Stimulated activated CD4-positive, alpha-beta T cell treated with anti-CD3 and anti-CD28 coated beads, Interleukin-15, amount 100 ng/mL, for 48 hours (primary cell): ENCODE results near the gene COA6.
A peak's percentile ranks its signal among the peaks of the same experiment; 100 is the strongest.

Experiments
- DNase-seq, 2 donors: peaks; one replicate each; pipeline ENCODE4 v3.0.0-alpha.2; 2020; ENCODE audit warnings: low read depth in 2 of 2

The COA6 gene

GRCh38 chr1:234373064-234373958 is at the start of gene COA6:
COA6 (plus strand) TSS chr1:234373456; CDS start chr1:234373467, 11 bp downstream.
- peak; percentile 83 to 86 for DNase-seq

- no peak for DNase-seq
Observed at GRCh38 chr1:234324821-234325220, 48.4 kb upstream of the COA6 start.

- no peak for DNase-seq
Observed at GRCh38 chr1:234325878-234326496, 47.3 kb upstream of the COA6 start.

DNA sequence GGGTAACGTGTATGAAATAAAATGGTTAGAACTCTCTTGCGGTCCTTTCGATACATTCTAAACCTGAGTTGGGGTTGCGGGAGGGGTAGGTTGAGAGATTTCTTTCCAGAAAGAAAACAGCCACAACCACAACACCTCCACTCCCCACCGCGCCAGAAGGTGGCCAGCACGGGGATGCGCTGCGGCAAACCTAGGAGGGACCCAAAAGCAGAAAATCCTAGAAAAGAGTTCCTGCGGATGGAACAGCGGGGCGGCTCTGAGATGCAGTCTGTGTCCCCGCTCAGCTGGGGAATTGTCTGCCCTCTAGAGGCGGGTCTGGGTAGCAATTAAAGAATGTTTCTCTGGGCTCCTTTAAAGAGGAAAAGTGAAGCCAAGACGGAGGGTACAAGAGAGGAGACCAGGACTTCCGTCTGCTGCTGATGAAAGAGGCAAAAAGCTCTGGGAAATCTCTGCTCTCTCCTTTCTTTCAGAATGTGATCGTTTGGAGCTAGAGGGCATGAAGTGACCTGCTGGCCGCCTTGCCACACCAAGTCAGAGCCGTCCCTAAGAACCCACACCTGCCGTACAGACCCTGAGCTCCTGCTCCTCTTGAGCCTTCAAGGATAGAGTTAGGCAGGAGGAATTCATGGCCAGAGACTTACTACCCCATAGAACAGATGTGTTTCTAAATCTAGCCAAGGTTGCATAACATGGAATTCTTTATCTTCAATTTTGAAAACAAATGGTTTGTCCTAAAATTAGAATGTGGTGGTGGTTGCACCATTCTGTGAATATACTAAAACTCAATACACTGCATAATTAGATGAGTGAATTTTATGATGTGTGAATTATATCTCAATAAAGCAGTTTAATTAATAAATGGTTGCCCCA is 46.5 kb upstream of the COA6 start:
- peak; percentile 23 to 52 for DNase-seq

GRCh38 chr1:234327577-234328164 is 45.6 kb upstream of the COA6 start:
- no peak for DNase-seq

DNA sequence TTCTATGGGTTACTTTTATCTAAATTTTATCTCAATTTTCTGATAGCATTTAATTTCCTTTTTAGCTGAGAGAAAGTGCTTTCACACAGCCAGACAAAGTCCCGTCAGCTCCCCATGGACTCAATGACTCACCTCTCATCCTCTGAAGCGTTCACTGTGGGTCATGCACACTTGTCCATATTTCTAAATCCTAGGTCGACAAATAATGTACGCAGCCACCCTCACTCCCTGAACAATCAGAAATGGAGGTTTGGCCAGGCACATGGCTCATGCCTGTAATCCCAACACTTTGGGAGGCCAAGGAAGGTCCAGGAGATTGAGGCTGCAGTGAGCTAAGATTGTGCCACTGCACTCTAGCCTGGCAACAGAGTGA is 42.4 kb upstream of the COA6 start:
- no peak for DNase-seq

DNA sequence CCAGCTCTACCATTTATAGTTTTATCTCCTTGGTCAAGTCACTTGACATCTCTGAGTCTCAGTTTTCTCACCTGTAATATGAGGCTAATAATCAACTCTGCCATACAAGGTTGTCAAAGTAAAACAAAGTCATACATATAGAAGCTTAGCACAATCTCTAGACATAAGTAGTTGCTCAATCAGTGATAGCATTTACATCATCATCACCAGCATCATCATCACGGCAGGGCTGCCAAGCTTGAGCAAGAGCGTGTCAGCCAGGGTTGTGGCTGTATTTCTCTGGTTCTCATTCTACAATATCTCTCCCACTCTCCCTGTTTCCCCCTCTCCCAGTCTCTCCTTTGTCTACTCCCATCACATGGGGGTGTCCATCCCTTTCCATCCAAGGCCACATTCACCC is 41.7 kb upstream of the COA6 start:
- DNase-seq = no peak

DNA sequence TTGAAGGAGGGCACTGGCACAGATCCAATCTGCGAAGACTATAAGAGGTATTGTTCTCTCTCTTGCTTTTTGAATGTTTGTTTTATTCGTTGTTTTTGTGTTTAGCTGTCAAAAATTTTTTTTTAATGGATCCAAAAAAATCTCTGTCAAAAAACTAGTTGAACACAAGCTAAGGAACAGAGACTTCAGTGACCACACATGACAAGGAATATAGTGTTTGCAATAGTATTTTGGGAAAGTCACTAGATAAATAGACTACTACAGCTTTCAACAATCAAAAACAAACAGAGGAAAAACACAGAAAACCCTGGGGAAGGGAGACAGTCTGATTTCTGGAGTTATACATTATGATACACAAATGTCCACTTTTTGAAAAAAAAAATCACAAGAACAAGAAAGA is 36.9 kb upstream of the COA6 start:
- DNase-seq = no peak

- DNase-seq = no peak
Observed at GRCh38 chr1:234337233-234337632, 36.0 kb upstream of the COA6 start.

- no peak for DNase-seq
Observed at GRCh38 chr1:234340528-234340927, 32.7 kb upstream of the COA6 start.

DNA sequence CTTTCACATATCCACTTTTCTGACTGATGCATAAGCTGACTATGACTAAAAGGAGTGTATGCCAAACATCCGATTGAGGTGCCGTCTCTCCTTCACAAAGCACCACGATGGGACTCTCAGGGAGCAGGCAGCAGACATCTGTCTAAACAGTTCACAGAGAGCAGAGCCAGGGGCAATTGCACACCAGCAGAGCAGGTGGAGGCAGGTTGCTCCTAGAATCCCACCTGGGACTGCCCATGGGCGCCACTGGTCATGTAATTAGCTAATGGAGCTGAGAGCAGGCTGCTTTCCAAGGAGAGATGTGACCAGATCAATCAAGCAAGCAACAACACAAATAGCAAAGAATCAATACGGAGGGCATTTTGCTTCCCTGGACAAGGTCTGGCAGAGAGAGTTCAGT is 30.5 kb upstream of the COA6 start:
- no peak for DNase-seq

DNA sequence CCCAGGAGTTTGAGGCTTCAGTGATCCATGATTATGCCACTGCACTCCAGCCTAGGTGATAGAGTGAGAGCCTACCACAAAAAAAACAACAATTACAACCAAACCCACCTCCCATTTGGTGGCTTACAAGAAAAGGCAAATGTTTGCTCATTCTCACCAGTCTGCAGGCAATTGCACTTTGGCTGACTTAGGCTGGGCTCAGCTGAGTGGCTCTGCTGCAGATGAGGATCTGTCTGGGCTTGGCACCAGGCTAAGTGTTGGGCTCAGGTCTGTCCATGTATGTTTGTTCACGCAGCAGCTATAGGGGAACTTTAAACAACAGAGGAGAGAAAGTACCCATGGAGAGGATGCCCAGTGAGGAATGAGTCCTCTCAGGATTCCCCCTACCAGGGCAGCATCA is 28.0 kb upstream of the COA6 start:
- DNase-seq = no peak

GRCh38 chr1:234348964-234349363 is 24.3 kb upstream of the COA6 start:
- no peak for DNase-seq

- DNase-seq = no peak
Observed at GRCh38 chr1:234355782-234356510, 17.3 kb upstream of the COA6 start.

DNA sequence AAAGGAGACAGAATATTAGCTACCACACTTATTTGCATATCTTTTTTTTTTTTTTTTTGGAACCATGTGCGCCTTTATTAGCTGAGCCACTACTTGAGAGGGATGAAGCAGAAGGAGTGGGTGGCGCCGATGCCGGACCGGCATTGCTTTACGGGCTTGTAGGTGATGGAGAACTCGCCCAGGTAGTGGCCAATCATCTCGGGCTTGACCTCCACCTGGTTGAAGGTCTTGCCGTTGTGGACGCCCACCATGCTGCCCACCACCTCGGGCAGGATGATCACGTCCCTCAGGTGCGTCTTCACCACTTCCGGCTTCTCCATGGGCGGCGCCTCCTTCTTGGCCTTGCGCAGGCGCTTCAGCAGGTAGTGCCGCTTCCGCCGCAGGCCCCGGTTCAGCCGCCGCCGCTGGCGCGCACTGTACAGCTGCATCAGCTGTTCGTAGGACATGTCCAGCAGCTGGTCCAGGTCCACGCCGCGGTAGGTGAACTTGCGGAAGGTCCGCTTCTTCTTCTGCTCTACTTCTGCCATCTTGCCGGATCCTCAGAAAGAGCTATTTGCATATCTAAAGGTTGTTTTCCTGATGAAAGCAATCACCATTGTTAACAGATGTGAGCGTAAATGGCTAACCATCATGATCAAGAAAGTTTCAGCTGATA is 16.5 kb upstream of the COA6 start:
- peak; percentile 12 to 27 for DNase-seq

DNA sequence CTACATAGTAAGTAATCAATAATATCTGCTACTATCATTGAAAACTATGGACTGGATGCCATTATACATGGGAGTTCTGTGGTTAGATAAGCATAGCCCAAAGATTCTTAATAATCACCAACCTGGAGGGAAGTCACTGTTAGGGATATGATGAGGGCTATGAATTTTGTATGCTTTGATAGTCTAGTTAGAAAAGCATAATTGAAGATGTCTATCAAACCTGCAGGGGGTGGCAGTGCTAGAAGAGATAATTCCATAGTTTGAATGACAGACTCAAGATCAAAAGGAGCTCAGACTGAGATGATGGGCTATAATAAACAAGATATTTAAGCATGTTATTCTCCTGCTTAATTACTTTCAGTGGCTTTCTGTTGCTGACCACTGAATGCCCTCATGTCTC is 15.4 kb upstream of the COA6 start:
- no peak for DNase-seq

GRCh38 chr1:234361102-234361603 is 12.1 kb upstream of the COA6 start:
- no peak for DNase-seq

DNA sequence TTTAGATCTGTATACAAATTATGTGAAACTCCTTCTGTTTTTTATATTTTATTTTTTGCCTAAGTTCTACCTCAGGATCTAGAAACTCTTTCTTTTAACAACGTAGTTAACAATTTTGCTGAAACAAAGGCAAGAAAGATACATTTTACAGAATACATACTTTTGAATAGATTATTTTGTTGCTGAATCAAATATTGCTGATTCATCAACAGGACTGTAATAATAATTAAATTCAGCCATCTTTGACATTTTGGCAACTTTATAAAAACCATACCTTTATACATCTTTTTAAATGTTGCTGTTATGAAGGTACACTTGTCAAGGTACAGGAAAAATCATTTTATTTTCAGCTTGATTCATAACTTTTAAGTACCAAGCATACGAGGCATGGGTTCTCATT is 10.7 kb upstream of the COA6 start:
- no peak for DNase-seq

DNA sequence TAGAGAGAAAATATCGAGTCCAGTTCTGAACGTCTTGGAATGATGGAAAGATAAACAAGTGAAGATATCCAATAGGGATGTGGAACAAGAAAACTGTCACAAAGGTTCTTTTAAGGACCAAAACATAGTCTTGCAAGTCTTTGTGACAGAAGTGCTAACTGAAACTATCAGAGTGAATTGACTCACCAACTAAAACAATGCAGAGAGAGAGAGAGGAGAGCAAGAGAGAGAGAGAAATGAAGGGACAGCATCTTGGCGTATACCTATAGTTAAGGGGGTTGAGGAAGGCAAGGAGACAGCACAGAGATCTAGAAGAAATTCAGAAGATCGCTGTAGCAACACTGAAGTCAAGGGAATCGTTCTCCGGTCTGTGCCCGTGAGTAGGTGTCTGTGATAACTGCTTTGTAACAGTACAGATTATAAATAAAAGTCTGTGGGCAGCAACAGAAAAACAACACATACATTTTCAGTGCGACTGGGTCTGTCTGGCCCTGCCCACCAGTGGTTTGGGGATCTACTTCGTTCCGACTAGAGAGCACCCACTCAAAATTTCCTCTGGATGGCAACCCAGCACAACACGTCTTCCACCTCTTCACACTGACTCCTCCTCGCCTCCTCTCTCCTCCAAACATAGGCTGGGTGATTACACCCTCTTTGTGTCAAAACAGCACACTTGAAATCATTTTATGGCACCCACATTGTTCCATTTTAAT is 4.8 kb upstream of the COA6 start:
- DNase-seq = peak in 1 of 2 donors; percentile 23

GRCh38 chr1:234369033-234369430 is 4.2 kb upstream of the COA6 start:
- no peak for DNase-seq
